GM12878 (cell line): ENCODE results near the gene IL22. TPM values are rescaled to one million over a fixed set of nuclear protein-coding genes. Genes with fewer than 3 reads are reported as not detected.

Experiments
- ATAC-seq: fragments of 200-7000 bp; cut with Tn5 transposase; 3 replicates; pipeline ENCODE4 v1.9.1; 2020; ENCODE audit warnings: mild to moderate bottlenecking, moderate library complexity
- BruUV-seq: library from RNA; stranded (reverse); fragments of 400-500 nt; replicated peaks from 2 replicates; lab custom pipeline; 2021; lab: Mats Ljungman, UMichigan
- CTCF ChIA-PET: fragments of 300-600 bp; sonication (Branson Sonifier 250); formaldehyde crosslinking; extraction: SDS; loops from one replicate; lab custom pipeline; 2021; ENCODE audit warnings: inconsistent platforms; lab: Yijun Ruan, JAX
- POLR2A ChIA-PET: fragments of 350-600 bp; formaldehyde crosslinking; extraction: SDS; loops from one replicate; lab custom pipeline; 2021; ENCODE audit warnings: inconsistent platforms; lab: Charles Lee
- RAD21 ChIA-PET: fragments of 300-600 bp; sonication (Branson Sonifier 250); formaldehyde crosslinking; loops from one replicate; lab custom pipeline; 2023; ENCODE audit warnings: antibody characterized with exemption; ENCODE audit not compliant: unreplicated experiment; lab: Charles Lee
- SMC1A ChIA-PET: fragments of 300-600 bp; sonication (Branson Sonifier 250); formaldehyde crosslinking; loops from one replicate; lab custom pipeline; 2023; ENCODE audit not compliant: unreplicated experiment, uncharacterized antibody; lab: Charles Lee
- DNase-seq: peaks from one replicate; pipeline ENCODE4 v3.0.0-alpha.2; 2011; ENCODE audit warnings: low read depth, low spot score
- FAIRE-seq: peaks from 3 replicates; lab custom pipeline; 2011; peaks lifted over from hg19 to GRCh38; lab: Jason Lieb, UNC
- H2AFZ ChIP-seq: 2 replicates; pipeline ENCODE4 v1.6.0; 2011; ENCODE audit warnings: low read depth, low read length, control low read depth; ENCODE audit not compliant: control insufficient read depth
- H3K27ac ChIP-seq: 2 replicates; pipeline ENCODE4 v1.5.1; 2011; ENCODE audit warnings: control low read depth; ENCODE audit not compliant: control insufficient read depth, insufficient read depth
- H3K27me3 ChIP-seq, 2 experiments: replicated peaks in 1 of 2; 2 replicates each; pipeline versions ENCODE4 v1.6.0 to v1.6.1; 2011; ENCODE audit warnings: low read length in 1 of 2; ENCODE audit not compliant: control insufficient read depth in 2 of 2, insufficient read depth in 2 of 2
- H3K36me3 ChIP-seq, 2 experiments: 2 replicates each; pipeline ENCODE4 v1.5.1; 2011; ENCODE audit warnings: low read length in 1 of 2; ENCODE audit not compliant: control insufficient read depth in 2 of 2, insufficient read depth in 2 of 2
- H3K4me1 ChIP-seq: 2 replicates; pipeline ENCODE4 v1.6.1; 2011; ENCODE audit warnings: mild to moderate bottlenecking, low read length, moderate library complexity, mixed read lengths; ENCODE audit not compliant: control insufficient read depth, insufficient read depth
- H3K4me2 ChIP-seq: 2 replicates; pipeline ENCODE4 v1.6.0; 2011; ENCODE audit warnings: control low read depth; ENCODE audit not compliant: control insufficient read depth, insufficient read depth
- H3K4me3 ChIP-seq: fragments of 200-600 bp; sonication (generic); 2 replicates; pipeline ENCODE4 v1.5.1; 2016
- H3K79me2 ChIP-seq: 2 replicates; pipeline ENCODE4 v1.6.0; 2011; ENCODE audit warnings: low read length; ENCODE audit not compliant: control insufficient read depth, insufficient read depth
- H3K9ac ChIP-seq: 2 replicates; pipeline ENCODE4 v1.8.0; 2011; ENCODE audit warnings: low read length, control low read depth, mixed read lengths; ENCODE audit not compliant: control insufficient read depth, insufficient read depth
- H3K9me3 ChIP-seq: replicated peaks from 3 replicates; pipeline ENCODE4 v1.5.1; 2011; ENCODE audit warnings: mild to moderate bottlenecking, low read length; ENCODE audit not compliant: control insufficient read depth, insufficient read depth
- H4K20me1 ChIP-seq: 2 replicates; pipeline ENCODE4 v1.6.0; 2011; ENCODE audit not compliant: control insufficient read depth, insufficient read depth
- BCL3 ChIP-seq: IDR thresholded peaks from 2 replicates; pipeline ENCODE4 v1.6.1; 2011; ENCODE audit warnings: borderline replicate concordance, low read depth, mild to moderate bottlenecking, moderate library complexity, low read length; ENCODE audit not compliant: insufficient read depth, poor library complexity, severe bottlenecking
- CHD4 ChIP-seq: fragments of 200-600 bp; sonication (generic); IDR thresholded peaks from 2 replicates; pipeline ENCODE4 v1.6.1; 2016; ENCODE audit warnings: mild to moderate bottlenecking
- CREB1 ChIP-seq: IDR thresholded peaks from 2 replicates; pipeline ENCODE4 v1.6.1; 2012; ENCODE audit warnings: low read depth, mild to moderate bottlenecking, inconsistent platforms
- E2F4 ChIP-seq: IDR thresholded peaks from 2 replicates; pipeline ENCODE4 v1.6.1; 2012; ENCODE audit warnings: low read depth, low read length, improper control_type of control experiment
- FOXK2 ChIP-seq: fragments of 450-650 bp; IDR thresholded peaks from 2 replicates; pipeline ENCODE4 v1.6.1; 2017; ENCODE audit warnings: mild to moderate bottlenecking, moderate library complexity
- POLR2AphosphoS2 ChIP-seq: IDR thresholded peaks from 2 replicates; pipeline ENCODE4 v1.6.1; 2011; ENCODE audit warnings: low read depth, mild to moderate bottlenecking, low read length, improper control_type of control experiment, moderate library complexity
- REST ChIP-seq: IDR thresholded peaks from 2 replicates; pipeline ENCODE4 v1.6.1; 2012; ENCODE audit warnings: mild to moderate bottlenecking, low read depth, low read length
- SREBF1 ChIP-seq: IDR thresholded peaks from 2 replicates; pipeline ENCODE4 v1.6.1; 2012; ENCODE audit warnings: mild to moderate bottlenecking, low read length
- YBX1 ChIP-seq: fragments of 450-650 bp; IDR thresholded peaks from 2 replicates; pipeline ENCODE4 v1.6.1; 2016; ENCODE audit warnings: antibody characterized with exemption
- WGBS: methylation state at CpG from one replicate; pipeline ENCODE4 v1.1.6; 2016; ENCODE audit warnings: low lambda C conversion rate; ENCODE audit not compliant: insufficient replicate concordance, insufficient coverage; ENCODE audit errors: missing lambda C conversion rate; 5-methylcytosine and 5-hydroxymethylcytosine counted together
- in situ Hi-C: fragments of 300-500 bp; cut with MboI; formaldehyde crosslinking; loops from 9 replicates; pipeline ENCODE4 v1.14.3; 2018; ENCODE audit warnings: mixed read lengths
- intact Hi-C: fragments of 100-400 bp; cut with micrococcal nuclease; formaldehyde crosslinking; loops from one replicate; pipeline ENCODE4 v1.14.2; 2022; ENCODE audit not compliant: unreplicated experiment
- polyA plus RNA-seq, 11 experiments: library from polyadenylated mRNA; depleted of rRNA in 4 of 11; unstranded in 6 of 11; stranded (reverse) in 5 of 11; fragments of >200 nt; fragmentation: Nextera tagmentation in 4 of 11; fragmentation: Illumina TruSeq in 1 of 11; extraction: Ambion mirVana in 4 of 11; extraction: Trizol in 1 of 11; gene quantifications; 1 replicate in 1 of 11; 2 replicates in 10 of 11; pipeline versions ENCODE4 v1.2.1 to v1.2.3, GENCODE V29; 2011 to 2016; ENCODE audit warnings: inconsistent platforms in 2 of 11, missing spikeins in 2 of 11, low read depth in 1 of 11
- total RNA-seq, 4 experiments: library from RNA; depleted of rRNA in 3 of 4; stranded (reverse); fragments of >200 nt in 3 of 4; fragmentation: Illumina TruSeq in 1 of 4; extraction: Trizol in 1 of 4; gene quantifications; 2 replicates each; pipeline versions ENCODE4 v1.2.1 to v1.2.3, GENCODE V29; 2013 to 2021

The IL22 gene
- total and polyA plus RNA-seq, 10 of the 15 experiments (the other 5 are each of a cell fraction or from before 2014, with no cell fraction given), result not detected

GRCh38 chr12:68250454-68250853 is 3.0 kb downstream of the IL22 start:
- TF ChIP-seq CHD4, result no peak
- no peaks in the 10 kb centered on the region for H3K36me3 ChIP-seq
- CTCF ChIA-PET, result interaction anchor here (1.0 to 1.1 kb wide), 2 partner anchors 28 to 67 kb away, joined by 3 read pairs; no protein-coding TSS in a partner anchor
- no TSS peak for BruUV-seq
- no peaks in the 10 kb centered on the region for H3K27me3 ChIP-seq
- SMC1A ChIA-PET, result interaction anchor here (1.4 to 3.2 kb wide), 3 partner anchors 9 to 41 kb away, joined by 3 to 10 read pairs (median 5); no protein-coding TSS in a partner anchor
- H3K4me1 ChIP-seq, result no peaks in the 10 kb centered on the region
- DNase-seq (no peak), FAIRE-seq (no peak), ATAC-seq (no peak)
- H3K9me3 ChIP-seq, result no peaks in the 10 kb centered on the region
- no peak overlapping the region for H3K4me2 ChIP-seq
- RAD21 ChIA-PET, result no interaction called here
- H4K20me1 ChIP-seq, result no peaks in the 10 kb centered on the region
- H3K9ac ChIP-seq, result no peak overlapping the region
- intact Hi-C loops (no loop called here), in situ Hi-C loops (no loop called here)
- 39% methylated on average over 3 of the region's 3 CpGs for WGBS
- H2AFZ ChIP-seq, result no peak overlapping the region
- H3K27ac ChIP-seq, result no peak overlapping the region
- POLR2A ChIA-PET, result no interaction called here
- H3K4me3 ChIP-seq, result no peak overlapping the region
- H3K79me2 ChIP-seq, result no peaks in the 10 kb centered on the region

- H3K4me3 ChIP-seq, result no peak overlapping the region
- ATAC-seq (no peak), DNase-seq (no peak), FAIRE-seq (no peak)
- RAD21 ChIA-PET, result interaction anchor here (0.7 kb wide), 1 partner anchor 10 kb away, joined by 4 read pairs; no protein-coding TSS in a partner anchor
- no peaks in the 10 kb centered on the region for H4K20me1 ChIP-seq
- POLR2A ChIA-PET, result interaction anchor here (0.6 kb wide), 1 partner anchor 542 kb away, joined by 5 read pairs; no protein-coding TSS in a partner anchor
- in situ Hi-C loops (no loop called here), intact Hi-C loops (no loop called here)
- no TSS peak for BruUV-seq
- peaks cover under 1% of the 10 kb centered on the region; the same call in 1 of the 3 replicates for H3K9me3 ChIP-seq
- H3K36me3 ChIP-seq, result no peaks in the 10 kb centered on the region
- no peaks in the 10 kb centered on the region for H3K79me2 ChIP-seq
- no peak overlapping the region for H3K9ac ChIP-seq
- SMC1A ChIA-PET, result interaction anchor here (0.7 to 1.9 kb wide), 4 partner anchors 13 to 72 kb away, joined by 3 to 7 read pairs (median 4); no protein-coding TSS in a partner anchor
- H3K4me2 ChIP-seq, result no peak overlapping the region
- H2AFZ ChIP-seq, result no peak overlapping the region
- H3K4me1 ChIP-seq, result no peaks in the 10 kb centered on the region
- H3K27ac ChIP-seq, result no peak overlapping the region
- no peaks in the 10 kb centered on the region for H3K27me3 ChIP-seq
- CTCF ChIA-PET, result interaction anchor here (1.4 kb wide), 1 partner anchor 67 kb away, joined by 3 read pairs; no protein-coding TSS in a partner anchor
- TF ChIP-seq POLR2AphosphoS2 (no peak), FOXK2 (no peak), E2F4 (no peak), SREBF1 (no peak), BCL3 (no peak), REST (no peak), YBX1 (no peak), CREB1 (no peak)
Measured at GRCh38 chr12:68247785-68248184, 5.6 kb downstream of the IL22 start.
